Measurements from ENCODE around the gene FRMPD4. TPM values are rescaled to one million over a fixed set of nuclear protein-coding genes. Genes with fewer than 3 reads are reported as not detected.

FRMPD4 gene
- total RNA-seq, 1 experiment from 2014 or later: not detected

DNA sequence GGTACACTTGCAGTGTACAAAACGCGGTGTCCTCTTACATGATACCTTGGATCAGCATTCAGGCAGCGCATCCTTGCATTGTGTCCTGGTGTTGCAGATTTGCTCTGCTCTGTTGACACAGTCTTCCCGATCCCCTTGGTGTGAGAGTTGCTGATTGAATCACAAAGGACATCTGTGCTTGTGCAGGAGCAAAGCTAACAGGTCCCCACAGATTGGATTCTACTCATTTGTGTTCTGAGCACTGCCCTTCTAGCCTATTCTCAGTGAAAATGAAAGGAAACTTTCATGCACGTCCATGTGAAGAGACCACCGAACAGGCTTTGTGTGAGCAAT, 171.4 kb downstream of the FRMPD4 start:
- no peaks in the 10 kb centered on the region for H3K36me3 ChIP-seq (ENCODE audit: low read depth)
- H3K27me3 ChIP-seq (ENCODE audit: insufficient read depth, low read depth): no peaks in the 10 kb centered on the region
- H3K4me2 ChIP-seq: no peak overlapping the region
- H3F3A ChIP-seq (ENCODE audit: insufficient read depth, low read depth): no peaks in the 10 kb centered on the region
- no peak overlapping the region for H2AFZ ChIP-seq
- H3K9me3 ChIP-seq (ENCODE audit: insufficient read depth, low read depth): no peaks in the 10 kb centered on the region
- CTCF ChIA-PET: no interaction called here
- no peaks in the 10 kb centered on the region for H4K20me1 ChIP-seq (ENCODE audit: insufficient read depth)
- no peak overlapping the region for H3K27ac ChIP-seq
- H3K79me2 ChIP-seq (ENCODE audit: low read depth): no peaks in the 10 kb centered on the region
- H3K9me2 ChIP-seq (ENCODE audit: insufficient read depth): no peaks in the 10 kb centered on the region
- no peak for TF ChIP-seq EZH2 (IDR thresholded peaks at IDR 0.05; ENCODE audit: low read depth)
- TF ChIP-seq, protein P1, sequence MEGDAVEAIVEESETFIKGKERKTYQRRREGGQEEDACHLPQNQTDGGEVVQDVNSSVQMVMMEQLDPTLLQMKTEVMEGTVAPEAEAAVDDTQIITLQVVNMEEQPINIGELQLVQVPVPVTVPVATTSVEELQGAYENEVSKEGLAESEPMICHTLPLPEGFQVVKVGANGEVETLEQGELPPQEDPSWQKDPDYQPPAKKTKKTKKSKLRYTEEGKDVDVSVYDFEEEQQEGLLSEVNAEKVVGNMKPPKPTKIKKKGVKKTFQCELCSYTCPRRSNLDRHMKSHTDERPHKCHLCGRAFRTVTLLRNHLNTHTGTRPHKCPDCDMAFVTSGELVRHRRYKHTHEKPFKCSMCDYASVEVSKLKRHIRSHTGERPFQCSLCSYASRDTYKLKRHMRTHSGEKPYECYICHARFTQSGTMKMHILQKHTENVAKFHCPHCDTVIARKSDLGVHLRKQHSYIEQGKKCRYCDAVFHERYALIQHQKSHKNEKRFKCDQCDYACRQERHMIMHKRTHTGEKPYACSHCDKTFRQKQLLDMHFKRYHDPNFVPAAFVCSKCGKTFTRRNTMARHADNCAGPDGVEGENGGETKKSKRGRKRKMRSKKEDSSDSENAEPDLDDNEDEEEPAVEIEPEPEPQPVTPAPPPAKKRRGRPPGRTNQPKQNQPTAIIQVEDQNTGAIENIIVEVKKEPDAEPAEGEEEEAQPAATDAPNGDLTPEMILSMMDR (conservative IDR thresholded peaks at IDR 0.05): no peak
- H3K4me3 ChIP-seq: no peak overlapping the region
- DNase-seq: no peak
- intact Hi-C loops (cut with micrococcal nuclease; ENCODE audit: unreplicated experiment): no loop called here
- H3K4me1 ChIP-seq (replicated peaks; ENCODE audit: insufficient read depth): no peaks in the 10 kb centered on the region
- POLR2A ChIA-PET (ENCODE audit: unreplicated experiment): no interaction called here
- BruUV-seq (replicated peaks): no TSS peak

DNA sequence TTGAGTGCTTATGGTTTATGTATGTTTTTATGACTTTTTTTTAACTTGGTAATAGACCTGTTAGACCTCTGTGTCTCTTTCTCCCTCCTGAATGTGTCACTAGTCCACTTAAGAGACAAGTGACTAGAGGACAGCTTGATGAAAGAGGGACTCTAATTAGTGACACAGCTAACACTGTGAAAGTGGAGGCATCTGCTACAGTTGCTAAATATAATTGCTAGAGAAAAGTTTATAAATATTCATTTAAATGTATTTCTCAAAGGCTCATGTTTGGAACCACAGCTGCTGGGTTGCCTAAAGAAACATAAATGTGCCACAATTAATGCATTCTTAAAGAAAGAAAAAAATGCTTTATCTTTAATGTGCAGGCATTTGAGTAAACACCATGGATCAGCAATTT, 176.4 kb downstream of the FRMPD4 start:
- H3K79me2 ChIP-seq (ENCODE audit: low read depth): no peaks in the 10 kb centered on the region
- no peaks in the 10 kb centered on the region for H3K27me3 ChIP-seq (ENCODE audit: insufficient read depth, low read depth)
- ChIA-PET CTCF (interaction anchor here (0.6 kb wide), 1 partner anchor 198 kb away, joined by 3 read pairs; no protein-coding TSS in a partner anchor), POLR2A (ENCODE audit: unreplicated experiment) (no interaction called here)
- BruUV-seq (replicated peaks): no TSS peak
- DNase-seq: no peak
- no peak overlapping the region for H3K4me3 ChIP-seq
- no peaks in the 10 kb centered on the region for H3K9me3 ChIP-seq (ENCODE audit: insufficient read depth, low read depth)
- no peak overlapping the region for H2AFZ ChIP-seq
- H3K4me2 ChIP-seq: no peak overlapping the region
- no peaks in the 10 kb centered on the region for H3F3A ChIP-seq (ENCODE audit: insufficient read depth, low read depth)
- no peak for TF ChIP-seq EZH2 (IDR thresholded peaks at IDR 0.05; ENCODE audit: low read depth)
- TF ChIP-seq, protein P1 (conservative IDR thresholded peaks at IDR 0.05): no peak
- H3K36me3 ChIP-seq (ENCODE audit: low read depth): no peaks in the 10 kb centered on the region
- H4K20me1 ChIP-seq (ENCODE audit: insufficient read depth): no peaks in the 10 kb centered on the region
- no peaks in the 10 kb centered on the region for H3K9me2 ChIP-seq (ENCODE audit: insufficient read depth)
- intact Hi-C loops (cut with micrococcal nuclease; ENCODE audit: unreplicated experiment): no loop called here
- H3K4me1 ChIP-seq (replicated peaks; ENCODE audit: insufficient read depth): no peaks in the 10 kb centered on the region
- no peak overlapping the region for H3K27ac ChIP-seq

DNA sequence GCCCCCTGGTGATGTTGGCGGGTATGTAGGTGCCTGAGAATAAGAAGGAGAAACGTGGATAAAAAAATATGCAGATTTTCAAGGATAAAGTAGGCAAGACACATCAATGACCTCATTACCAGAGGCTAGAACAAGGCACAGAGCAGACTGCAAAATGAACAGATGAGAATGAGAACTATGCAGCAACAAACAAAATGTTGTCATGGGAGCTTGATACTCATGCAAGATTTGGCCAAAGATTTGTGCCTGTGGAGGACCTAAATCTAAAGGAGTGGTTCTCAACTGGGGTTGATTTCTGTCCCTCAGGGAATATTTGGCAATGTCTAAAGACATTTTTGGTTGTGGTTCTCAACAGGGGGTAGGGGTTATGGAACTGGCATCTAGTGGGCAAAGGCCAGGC, 177.3 kb downstream of the FRMPD4 start:
- ChIA-PET POLR2A (ENCODE audit: unreplicated experiment) (no interaction called here), CTCF (no interaction called here)
- Histone ChIP-seq H2AFZ (no peak overlapping the region), H3K36me3 (ENCODE audit: low read depth) (no peaks in the 10 kb centered on the region), H3F3A (ENCODE audit: insufficient read depth, low read depth) (no peaks in the 10 kb centered on the region), H3K79me2 (ENCODE audit: low read depth) (no peaks in the 10 kb centered on the region), H3K4me2 (no peak overlapping the region), H3K9me2 (ENCODE audit: insufficient read depth) (no peaks in the 10 kb centered on the region), H3K9me3 (ENCODE audit: insufficient read depth, low read depth) (no peaks in the 10 kb centered on the region), H3K27me3 (ENCODE audit: insufficient read depth, low read depth) (no peaks in the 10 kb centered on the region), H3K4me3 (no peak overlapping the region), H3K4me1 (replicated peaks; ENCODE audit: insufficient read depth) (no peaks in the 10 kb centered on the region), H4K20me1 (ENCODE audit: insufficient read depth) (no peaks in the 10 kb centered on the region), H3K27ac (no peak overlapping the region)
- BruUV-seq (replicated peaks): no TSS peak
- DNase-seq: no peak
- TF ChIP-seq, protein P1 (conservative IDR thresholded peaks at IDR 0.05): no peak
- no peak for TF ChIP-seq EZH2 (IDR thresholded peaks at IDR 0.05; ENCODE audit: low read depth)
- intact Hi-C loops (cut with micrococcal nuclease; ENCODE audit: unreplicated experiment): no loop called here

Measured in PC-9 (cell line).